ENCODE results near the gene PIP5KL1. TPM values are rescaled to one million over a fixed set of nuclear protein-coding genes. Genes with fewer than 3 reads are reported as not detected.

Gene PIP5KL1
- total RNA-seq, 2 donors from 2014 or later, result 0.20 TPM; not detected in 1

GRCh38 chr9:127928676-127929624 lies 1.6 kb downstream of the PIP5KL1 start:
- Histone ChIP-seq H3K9me3 (no peaks in the 10 kb centered on the region), H3K27ac (no peak overlapping the region), H3K4me3 (no peak overlapping the region), H3K4me1 (peaks cover 0 to 41% of the 10 kb centered on the region in 2 donors), H3K27me3 (peaks cover 5 to 16% of the 10 kb centered on the region in 2 donors), H3K36me3 (no peaks in the 10 kb centered on the region)
- TF ChIP-seq CTCF (IDR thresholded peaks at IDR 0.05), result no peak
- DNase-seq (ENCODE audit: low spot score), result no peak

GRCh38 chr9:127927988-127928675 lies 2.4 kb downstream of the PIP5KL1 start:
- Histone ChIP-seq H3K4me1 (peaks cover 0 to 41% of the 10 kb centered on the region in 2 donors), H3K36me3 (no peaks in the 10 kb centered on the region), H3K4me3 (peak overlapping the region in 1 of 2 donors; percentile 10), H3K27me3 (peaks cover 5 to 16% of the 10 kb centered on the region in 2 donors), H3K27ac (no peak overlapping the region), H3K9me3 (no peaks in the 10 kb centered on the region)
- no peak for DNase-seq (ENCODE audit: low spot score)
- TF ChIP-seq CTCF (IDR thresholded peaks at IDR 0.05), result no peak

GRCh38 chr9:127927201-127927987 lies 3.2 kb downstream of the PIP5KL1 start:
- peak overlapping the region in 1 of 2 donors; percentile 10 for H3K4me3 ChIP-seq
- H3K27ac ChIP-seq, result no peak overlapping the region
- H3K27me3 ChIP-seq, result peaks cover 5 to 16% of the 10 kb centered on the region in 2 donors
- peaks cover 0 to 41% of the 10 kb centered on the region in 2 donors for H3K4me1 ChIP-seq
- no peak for DNase-seq (ENCODE audit: low spot score)
- TF ChIP-seq CTCF (IDR thresholded peaks at IDR 0.05), result no peak
- H3K9me3 ChIP-seq, result no peaks in the 10 kb centered on the region
- no peaks in the 10 kb centered on the region for H3K36me3 ChIP-seq

GRCh38 chr9:127926906-127927200 lies 3.7 kb downstream of the PIP5KL1 start:
- no peak for DNase-seq (ENCODE audit: low spot score)
- Histone ChIP-seq H3K4me3 (peak overlapping the region in 1 of 2 donors; percentile 10), H3K9me3 (no peaks in the 10 kb centered on the region), H3K36me3 (no peaks in the 10 kb centered on the region), H3K27me3 (peaks cover 5 to 16% of the 10 kb centered on the region in 2 donors), H3K27ac (no peak overlapping the region), H3K4me1 (peaks cover 0 to 43% of the 10 kb centered on the region in 2 donors)
- TF ChIP-seq CTCF (IDR thresholded peaks at IDR 0.05), result no peak

- Histone ChIP-seq H3K9me3 (no peaks in the 10 kb centered on the region), H3K27me3 (peaks cover 5 to 16% of the 10 kb centered on the region in 2 donors), H3K36me3 (no peaks in the 10 kb centered on the region), H3K4me3 (no peak overlapping the region), H3K27ac (no peak overlapping the region), H3K4me1 (peaks cover 0 to 44% of the 10 kb centered on the region in 2 donors)
- TF ChIP-seq CTCF (IDR thresholded peaks at IDR 0.05), result no peak
- DNase-seq (ENCODE audit: low spot score), result no peak
These were observed 4.3 kb downstream of the PIP5KL1 start for GRCh38 chr9:127925959-127926905.
